GM21576 (cell line): ENCODE results near the gene CLCN6.

Experiments used
- ATAC-seq: cut with Tn5 transposase; IDR thresholded peaks from one replicate; pipeline ENCODE4 v1.9.1; 2021; ENCODE audit warnings: mild to moderate bottlenecking, moderate library complexity; ENCODE audit not compliant: unreplicated experiment

The CLCN6 gene

GRCh38 chr1:11874624-11875023 lies 68.6 kb downstream of the CLCN6 start:
- no peak for ATAC-seq

- ATAC-seq, result no peak
These were observed 69.1 kb downstream of the CLCN6 start for GRCh38 chr1:11875094-11875493.

- no peak for ATAC-seq
These were observed 71.1 kb downstream of the CLCN6 start for GRCh38 chr1:11877074-11877473.

- ATAC-seq, result no peak
These were observed 72.3 kb downstream of the CLCN6 start for GRCh38 chr1:11878081-11878890.

- no peak for ATAC-seq
These were observed 72.8 kb downstream of the CLCN6 start for GRCh38 chr1:11878891-11879190.

- no peak for ATAC-seq
These were observed 73.6 kb downstream of the CLCN6 start for GRCh38 chr1:11879311-11880180.

- no peak for ATAC-seq
These were observed 74.2 kb downstream of the CLCN6 start for GRCh38 chr1:11880181-11880575.

- no peak for ATAC-seq
These were observed 75.1 kb downstream of the CLCN6 start for GRCh38 chr1:11880911-11881748.

GRCh38 chr1:11881749-11882441 lies 75.9 kb downstream of the CLCN6 start:
- ATAC-seq, result no peak

GRCh38 chr1:11882814-11883538 lies 77.0 kb downstream of the CLCN6 start:
- no peak for ATAC-seq

- ATAC-seq, result no peak
These were observed 79.9 kb downstream of the CLCN6 start for GRCh38 chr1:11885916-11886315.

- ATAC-seq, result no peak
These were observed 81.1 kb downstream of the CLCN6 start for GRCh38 chr1:11886986-11887665.

GRCh38 chr1:11887666-11888007 lies 81.6 kb downstream of the CLCN6 start:
- ATAC-seq, result no peak

- ATAC-seq, result no peak
These were observed 82.3 kb downstream of the CLCN6 start for GRCh38 chr1:11888206-11888876.

GRCh38 chr1:11888877-11889208 lies 82.9 kb downstream of the CLCN6 start:
- ATAC-seq, result no peak

- ATAC-seq, result no peak
These were observed 85.6 kb downstream of the CLCN6 start for GRCh38 chr1:11891433-11892186.
